HUES64 (cell line): Measurements from ENCODE around the gene PIP5K1B.

ENCODE experiments used
- H3K27ac ChIP-seq: 2 replicates; pipeline ENCODE4 v1.7.0; 2013; ENCODE audit warnings: low read depth, low read length, inconsistent platforms
- H3K27me3 ChIP-seq: 2 replicates; pipeline ENCODE4 v1.6.1; 2013; ENCODE audit warnings: mild to moderate bottlenecking, low read length; ENCODE audit not compliant: insufficient read depth
- H3K36me3 ChIP-seq: 2 replicates; pipeline ENCODE4 v1.6.1; 2013; ENCODE audit warnings: mild to moderate bottlenecking, low read length; ENCODE audit not compliant: insufficient read depth
- H3K4me1 ChIP-seq: 2 replicates; pipeline ENCODE4 v1.6.1; 2013; ENCODE audit warnings: mild to moderate bottlenecking, low read length, moderate library complexity; ENCODE audit not compliant: insufficient read depth
- H3K4me3 ChIP-seq: 2 replicates; pipeline ENCODE4 v1.5.1; 2013; ENCODE audit warnings: mild to moderate bottlenecking, low read length, moderate library complexity
- H3K9ac ChIP-seq: 2 replicates; pipeline ENCODE4 v1.6.1; 2013; ENCODE audit warnings: mild to moderate bottlenecking, low read depth, low read length
- H3K9me3 ChIP-seq: 2 replicates; pipeline ENCODE4 v1.6.1; 2013; ENCODE audit warnings: low read depth, low read length; ENCODE audit not compliant: insufficient read depth
- WGBS: fragments of 150-250, 120-280 bp; methylation state at CpG from one replicate; pipeline ENCODE4 v1.1.7; 2013; ENCODE audit warnings: missing lambda C conversion rate; 5-methylcytosine and 5-hydroxymethylcytosine counted together

Gene PIP5K1B

GRCh38 chr9:68895741-68896478 lies 190.9 kb downstream of the PIP5K1B start:
- Histone ChIP-seq H3K36me3 (no peaks in the 10 kb centered on the region), H3K27ac (no peak overlapping the region), H3K9ac (no peak overlapping the region), H3K4me1 (peaks cover 14% of the 10 kb centered on the region), H3K9me3 (no peaks in the 10 kb centered on the region), H3K27me3 (no peaks in the 10 kb centered on the region), H3K4me3 (no peak overlapping the region)
- 93% methylated on average over 5 of the region's 6 CpGs for WGBS

GRCh38 chr9:68896486-68896885 lies 191.4 kb downstream of the PIP5K1B start:
- Histone ChIP-seq H3K4me3 (no peak overlapping the region), H3K9ac (no peak overlapping the region), H3K36me3 (no peaks in the 10 kb centered on the region), H3K27me3 (no peaks in the 10 kb centered on the region), H3K9me3 (no peaks in the 10 kb centered on the region), H3K27ac (no peak overlapping the region), H3K4me1 (peaks cover 14% of the 10 kb centered on the region)
- WGBS = 96% methylated on average over 1 of the region's 1 CpG

- H3K4me1 ChIP-seq = peaks cover 14% of the 10 kb centered on the region
- 71% methylated on average over 5 of the region's 5 CpGs for WGBS
Measured at GRCh38 chr9:68897577-68898145, 192.6 kb downstream of the PIP5K1B start.

GRCh38 chr9:68898781-68899439 lies 193.9 kb downstream of the PIP5K1B start:
- no peak overlapping the region for H3K27ac ChIP-seq
- WGBS = 80% methylated on average over 6 of the region's 6 CpGs

More at GRCh38 chr9:68897577-68898145, 192.6 kb downstream of the PIP5K1B start:
- Histone ChIP-seq H3K9ac (no peak overlapping the region), H3K36me3 (no peaks in the 10 kb centered on the region), H3K4me3 (no peak overlapping the region), H3K27ac (no peak overlapping the region), H3K27me3 (no peaks in the 10 kb centered on the region), H3K9me3 (no peaks in the 10 kb centered on the region)

GRCh38 chr9:68904454-68904853 lies 199.4 kb downstream of the PIP5K1B start:
- no peaks in the 10 kb centered on the region for H3K36me3 ChIP-seq
- 74% methylated on average over 4 of the region's 6 CpGs for WGBS
- H3K9ac ChIP-seq = no peak overlapping the region
- no peak overlapping the region for H3K4me3 ChIP-seq
- H3K4me1 ChIP-seq = peaks cover 1% of the 10 kb centered on the region; the same call in 1 of the 2 replicates
- no peaks in the 10 kb centered on the region for H3K27me3 ChIP-seq
- no peak overlapping the region for H3K27ac ChIP-seq
- H3K9me3 ChIP-seq = no peaks in the 10 kb centered on the region

More at GRCh38 chr9:68898781-68899439, 193.9 kb downstream of the PIP5K1B start:
- Histone ChIP-seq H3K9me3 (no peaks in the 10 kb centered on the region), H3K36me3 (no peaks in the 10 kb centered on the region), H3K27me3 (no peaks in the 10 kb centered on the region), H3K9ac (no peak overlapping the region), H3K4me3 (no peak overlapping the region), H3K4me1 (peaks cover 14% of the 10 kb centered on the region)

- 58% methylated on average over 3 of the region's 3 CpGs for WGBS
- H3K9ac ChIP-seq = no peak overlapping the region
Measured at GRCh38 chr9:68905129-68905528, 200.1 kb downstream of the PIP5K1B start.

GRCh38 chr9:68907910-68908309 lies 202.9 kb downstream of the PIP5K1B start:
- Histone ChIP-seq H3K9ac (no peak overlapping the region), H3K27ac (no peak overlapping the region), H3K4me1 (no peaks in the 10 kb centered on the region; the same call in 1 of the 2 replicates), H3K4me3 (no peak overlapping the region), H3K27me3 (no peaks in the 10 kb centered on the region), H3K9me3 (no peaks in the 10 kb centered on the region), H3K36me3 (no peaks in the 10 kb centered on the region)
- 83% methylated on average over 1 of the region's 2 CpGs for WGBS

More at GRCh38 chr9:68905129-68905528, 200.1 kb downstream of the PIP5K1B start:
- Histone ChIP-seq H3K27ac (no peak overlapping the region), H3K9me3 (no peaks in the 10 kb centered on the region), H3K36me3 (no peaks in the 10 kb centered on the region), H3K4me1 (no peaks in the 10 kb centered on the region; the same call in 1 of the 2 replicates), H3K27me3 (no peaks in the 10 kb centered on the region), H3K4me3 (no peak overlapping the region)

GRCh38 chr9:68912561-68912960 lies 207.5 kb downstream of the PIP5K1B start:
- H3K36me3 ChIP-seq = no peaks in the 10 kb centered on the region
- H3K9ac ChIP-seq = no peak overlapping the region
- H3K27me3 ChIP-seq = no peaks in the 10 kb centered on the region
- no peaks in the 10 kb centered on the region for H3K4me1 ChIP-seq
- no peak overlapping the region for H3K27ac ChIP-seq
- H3K4me3 ChIP-seq = no peak overlapping the region
- no peaks in the 10 kb centered on the region for H3K9me3 ChIP-seq

GRCh38 chr9:68913054-68913453 lies 208.0 kb downstream of the PIP5K1B start:
- no peak overlapping the region for H3K27ac ChIP-seq
- no peaks in the 10 kb centered on the region for H3K9me3 ChIP-seq
- no peak overlapping the region for H3K4me3 ChIP-seq
- 88% methylated on average over 1 of the region's 1 CpG for WGBS
- no peaks in the 10 kb centered on the region for H3K27me3 ChIP-seq
- no peaks in the 10 kb centered on the region for H3K36me3 ChIP-seq
- no peaks in the 10 kb centered on the region for H3K4me1 ChIP-seq
- H3K9ac ChIP-seq = no peak overlapping the region

- 89% methylated on average over 2 of the region's 2 CpGs for WGBS
- H3K9ac ChIP-seq = no peak overlapping the region
- no peaks in the 10 kb centered on the region for H3K36me3 ChIP-seq
- H3K4me1 ChIP-seq = no peaks in the 10 kb centered on the region
- H3K27ac ChIP-seq = no peak overlapping the region
- H3K9me3 ChIP-seq = no peaks in the 10 kb centered on the region
- no peaks in the 10 kb centered on the region for H3K27me3 ChIP-seq
- no peak overlapping the region for H3K4me3 ChIP-seq
Measured at GRCh38 chr9:68914751-68915150, 209.7 kb downstream of the PIP5K1B start.

GRCh38 chr9:68919661-68920060 lies 214.6 kb downstream of the PIP5K1B start:
- H3K4me1 ChIP-seq = no peaks in the 10 kb centered on the region
- no peak overlapping the region for H3K9ac ChIP-seq
- H3K27me3 ChIP-seq = no peaks in the 10 kb centered on the region
- H3K36me3 ChIP-seq = no peaks in the 10 kb centered on the region
- WGBS = 100% methylated on average over 2 of the region's 2 CpGs
- H3K27ac ChIP-seq = no peak overlapping the region
- no peak overlapping the region for H3K4me3 ChIP-seq
- no peaks in the 10 kb centered on the region for H3K9me3 ChIP-seq
